Gastroesophageal sphincter (tissue), 3 donors: Measurements from ENCODE around the gene NHS.
A peak's percentile ranks its signal among the peaks of the same experiment; 100 is the strongest.

ENCODE experiments used
- POLR2A ChIP-seq, 2 donors: fragments of 450-650 bp; IDR thresholded peaks; one replicate each; pipeline ENCODE4 v1.6.1; 2017; ENCODE audit warnings: antibody characterized with exemption in 2 of 2, mild to moderate bottlenecking in 2 of 2, moderate library complexity in 1 of 2
- TF ChIP-seq, protein P1 (sequence below), 4 experiments: fragments of 200-600 bp in 2 of 4; fragments of 450-650 bp in 2 of 4; sonication (generic) in 1 of 4; IDR thresholded peaks; one replicate each; pipeline ENCODE4 v1.5.1; 2017 to 2019; ENCODE audit warnings: antibody characterized with exemption in 4 of 4, mild to moderate bottlenecking in 2 of 4, moderate library complexity in 2 of 4

DNA sequence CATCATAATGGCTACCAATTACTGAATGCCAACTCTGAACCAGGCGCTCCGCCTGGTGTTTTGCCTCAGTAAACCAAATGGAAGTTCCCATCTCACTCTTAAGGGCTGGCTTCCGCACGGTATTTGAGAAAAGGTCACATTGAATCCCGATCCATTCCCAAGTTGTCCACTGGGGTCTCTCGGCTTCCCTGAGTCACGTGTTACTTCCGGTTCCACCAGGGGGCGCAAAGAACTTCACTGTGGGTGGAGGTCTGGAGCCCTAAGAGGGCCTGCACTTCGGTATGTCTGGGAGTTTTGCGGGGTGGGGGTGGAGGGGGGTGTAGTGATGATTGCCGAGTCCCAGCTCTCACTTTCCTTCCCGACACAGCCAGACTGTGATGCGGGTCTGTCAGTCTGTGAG, 13.4 kb upstream of the NHS start:
- no peak for TF ChIP-seq POLR2A (IDR thresholded peaks at IDR 0.05)
- TF ChIP-seq, protein P1, sequence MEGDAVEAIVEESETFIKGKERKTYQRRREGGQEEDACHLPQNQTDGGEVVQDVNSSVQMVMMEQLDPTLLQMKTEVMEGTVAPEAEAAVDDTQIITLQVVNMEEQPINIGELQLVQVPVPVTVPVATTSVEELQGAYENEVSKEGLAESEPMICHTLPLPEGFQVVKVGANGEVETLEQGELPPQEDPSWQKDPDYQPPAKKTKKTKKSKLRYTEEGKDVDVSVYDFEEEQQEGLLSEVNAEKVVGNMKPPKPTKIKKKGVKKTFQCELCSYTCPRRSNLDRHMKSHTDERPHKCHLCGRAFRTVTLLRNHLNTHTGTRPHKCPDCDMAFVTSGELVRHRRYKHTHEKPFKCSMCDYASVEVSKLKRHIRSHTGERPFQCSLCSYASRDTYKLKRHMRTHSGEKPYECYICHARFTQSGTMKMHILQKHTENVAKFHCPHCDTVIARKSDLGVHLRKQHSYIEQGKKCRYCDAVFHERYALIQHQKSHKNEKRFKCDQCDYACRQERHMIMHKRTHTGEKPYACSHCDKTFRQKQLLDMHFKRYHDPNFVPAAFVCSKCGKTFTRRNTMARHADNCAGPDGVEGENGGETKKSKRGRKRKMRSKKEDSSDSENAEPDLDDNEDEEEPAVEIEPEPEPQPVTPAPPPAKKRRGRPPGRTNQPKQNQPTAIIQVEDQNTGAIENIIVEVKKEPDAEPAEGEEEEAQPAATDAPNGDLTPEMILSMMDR (IDR thresholded peaks at IDR 0.05) = peak in 1 of 4 experiments; percentile 12
